HG02885 (cell line): ENCODE measurements around the gene MISP3.
A peak's percentile ranks its signal among the peaks of the same experiment; 100 is the strongest.

Experiments used
- ATAC-seq: cut with Tn5 transposase; IDR thresholded peaks from one replicate; pipeline ENCODE4 v1.9.1; 2021; ENCODE audit warnings: mild to moderate bottlenecking; ENCODE audit not compliant: unreplicated experiment, poor library complexity

Gene MISP3

GRCh38 chr19:14073925-14074838 is 1.6 kb downstream of the MISP3 start:
- ATAC-seq: no peak

- ATAC-seq: no peak
Measured at GRCh38 chr19:14078411-14078810, 5.8 kb downstream of the MISP3 start.

- ATAC-seq: peak; percentile 89
Measured at GRCh38 chr19:14080887-14081796, 8.6 kb downstream of the MISP3 start.

- ATAC-seq: peak; percentile 1
Measured at GRCh38 chr19:14081797-14082674, 9.4 kb downstream of the MISP3 start.

GRCh38 chr19:14082675-14082960 is 10.0 kb downstream of the MISP3 start:
- no peak for ATAC-seq

- no peak for ATAC-seq
Measured at GRCh38 chr19:14085309-14085995, 12.9 kb downstream of the MISP3 start, which contains the start of gene C19orf67. Gene C19orf67 (minus strand): TSS chr19:14085783. CDS start chr19:14085627, 156 bp downstream.

- ATAC-seq: no peak
Measured at GRCh38 chr19:14086098-14086497, 13.5 kb downstream of the MISP3 start.

GRCh38 chr19:14088634-14089411 is 16.2 kb downstream of the MISP3 start:
- no peak for ATAC-seq

- ATAC-seq: no peak
Measured at GRCh38 chr19:14089412-14089661, 16.8 kb downstream of the MISP3 start.

GRCh38 chr19:14089662-14090508 is 17.3 kb downstream of the MISP3 start:
- ATAC-seq: peak; percentile 23

GRCh38 chr19:14090509-14091080 is 18.0 kb downstream of the MISP3 start, which contains the start of gene SAMD1:
Gene SAMD1 (minus strand): TSS chr19:14090751.
- ATAC-seq: peak; percentile 48

- ATAC-seq: peak; percentile 68
Measured at GRCh38 chr19:14091081-14091812, 18.7 kb downstream of the MISP3 start.

GRCh38 chr19:14091813-14092462 is 19.4 kb downstream of the MISP3 start:
- ATAC-seq: no peak

GRCh38 chr19:14093117-14093823 is 20.7 kb downstream of the MISP3 start:
- no peak for ATAC-seq

- ATAC-seq: no peak
Measured at GRCh38 chr19:14094854-14095253, 22.3 kb downstream of the MISP3 start.
